K562 (cell line): ENCODE results near the gene NUBP2. TPM values are rescaled to one million over a fixed set of nuclear protein-coding genes. Genes with fewer than 3 reads are reported as not detected.
A peak's percentile ranks its signal among the peaks of the same experiment; 100 is the strongest.

Experiments used
- CAMTA2 ChIP-seq: fragments of 250-450 bp; sonication (Bioruptor Pico); conservative IDR thresholded peaks from 2 replicates; pipeline ENCODE4 v1.5.1; 2022
- HDAC3 ChIP-seq: fragments of 450-650 bp; IDR thresholded peaks from 2 replicates; pipeline ENCODE4 v1.6.1; 2018; ENCODE audit warnings: borderline replicate concordance, mild to moderate bottlenecking, moderate library complexity; ENCODE audit not compliant: partially characterized antibody
- KDM5B ChIP-seq: fragments of 200-600 bp; sonication (generic); IDR thresholded peaks from 2 replicates; pipeline ENCODE4 v1.6.1; 2012; ENCODE audit warnings: low read depth, mild to moderate bottlenecking, moderate library complexity, low read length, control low read depth, inconsistent platforms; ENCODE audit not compliant: insufficient replicate concordance
- RAD51 ChIP-seq: fragments of 450-650 bp; IDR thresholded peaks from 2 replicates; pipeline ENCODE4 v1.7.1; 2016; ENCODE audit warnings: low read depth, mild to moderate bottlenecking, borderline replicate concordance
- RBM14 ChIP-seq: fragments of 200-400 bp; formaldehyde crosslinking; IDR thresholded peaks from 2 replicates; pipeline ENCODE4 v1.6.1; 2018; ENCODE audit warnings: low read depth, mild to moderate bottlenecking, low read length, moderate library complexity, borderline replicate concordance; ENCODE audit not compliant: insufficient read depth
- RBM22 ChIP-seq: fragments of 200-400 bp; formaldehyde crosslinking; IDR thresholded peaks from 2 replicates; pipeline ENCODE4 v1.6.1; 2018; ENCODE audit warnings: low read length, low read depth; ENCODE audit not compliant: poor library complexity, severe bottlenecking
- SMARCE1 ChIP-seq: fragments of 450-650 bp; IDR thresholded peaks from 2 replicates; pipeline ENCODE4 v1.7.1; 2016; ENCODE audit warnings: mild to moderate bottlenecking
- SP1 ChIP-seq: sonication (generic); formaldehyde crosslinking; IDR thresholded peaks from 2 replicates; pipeline ENCODE4 v1.8.1; 2022; ENCODE audit warnings: mild to moderate bottlenecking, missing genetic modification reagents
- SUPT5H ChIP-seq: fragments of 450-650 bp; IDR thresholded peaks from 2 replicates; pipeline ENCODE4 v1.6.1; 2016
- polyA plus RNA-seq, 8 experiments: library from polyadenylated mRNA; depleted of rRNA in 4 of 8; stranded (reverse) in 5 of 8; unstranded in 3 of 8; fragments of >200 nt; fragmentation: Nextera tagmentation in 2 of 8; fragmentation: Illumina TruSeq in 1 of 8; extraction: Ambion mirVana in 2 of 8; extraction: Trizol in 1 of 8; gene quantifications; 2 replicates each; pipeline versions ENCODE4 v1.2.1 to v1.2.3, GENCODE V29; 2011 to 2014; ENCODE audit warnings: inconsistent platforms in 1 of 8, missing spikeins in 1 of 8
- total RNA-seq, 7 experiments: library from RNA; depleted of rRNA in 6 of 7; stranded (reverse); fragments of >200 nt in 6 of 7; fragmentation: Illumina TruSeq in 2 of 7; extraction: Trizol in 2 of 7; gene quantifications; 2 replicates each; pipeline versions ENCODE4 v1.2.1 to v1.2.3, GENCODE V29; 2011 to 2021; ENCODE audit warnings: low replicate concordance in 1 of 7
- TF ChIP-seq, protein P1 (sequence below): fragments of 150-350 bp; IDR thresholded peaks from 2 replicates; pipeline ENCODE4 v1.6.1; 2014; ENCODE audit warnings: low read depth, mild to moderate bottlenecking, low read length, borderline replicate concordance
- TF ChIP-seq, protein P2 (sequence below), 2 experiments: IDR thresholded peaks; 2 replicates each; pipeline ENCODE4 v1.6.1; 2011; ENCODE audit warnings: borderline replicate concordance in 1 of 2, control low read depth in 1 of 2, low read depth in 1 of 2, low read length in 1 of 2, mild to moderate bottlenecking in 1 of 2, mixed read lengths in 1 of 2, moderate library complexity in 1 of 2; ENCODE audit not compliant: insufficient read depth in 1 of 2, insufficient read length in 1 of 2, poor library complexity in 1 of 2, severe bottlenecking in 1 of 2; ENCODE audit errors: extremely low read depth in 1 of 2
- TF ChIP-seq, protein P3 (sequence below): sonication (generic); IDR thresholded peaks from 2 replicates; pipeline ENCODE4 v1.6.1; 2016
- TF ChIP-seq, protein P4 (sequence below), 2 experiments: IDR thresholded peaks; 2 replicates each; pipeline ENCODE4 v1.6.1; 2012; ENCODE audit warnings: improper control_type of control experiment in 2 of 2, low read depth in 2 of 2, low read length in 2 of 2, borderline replicate concordance in 1 of 2

The NUBP2 gene
- total and polyA plus RNA-seq, 9 of the 15 experiments (the other 6 are each of a cell fraction or from before 2014, with no cell fraction given), result 1.8 to 115 (median 24.0) TPM

DNA sequence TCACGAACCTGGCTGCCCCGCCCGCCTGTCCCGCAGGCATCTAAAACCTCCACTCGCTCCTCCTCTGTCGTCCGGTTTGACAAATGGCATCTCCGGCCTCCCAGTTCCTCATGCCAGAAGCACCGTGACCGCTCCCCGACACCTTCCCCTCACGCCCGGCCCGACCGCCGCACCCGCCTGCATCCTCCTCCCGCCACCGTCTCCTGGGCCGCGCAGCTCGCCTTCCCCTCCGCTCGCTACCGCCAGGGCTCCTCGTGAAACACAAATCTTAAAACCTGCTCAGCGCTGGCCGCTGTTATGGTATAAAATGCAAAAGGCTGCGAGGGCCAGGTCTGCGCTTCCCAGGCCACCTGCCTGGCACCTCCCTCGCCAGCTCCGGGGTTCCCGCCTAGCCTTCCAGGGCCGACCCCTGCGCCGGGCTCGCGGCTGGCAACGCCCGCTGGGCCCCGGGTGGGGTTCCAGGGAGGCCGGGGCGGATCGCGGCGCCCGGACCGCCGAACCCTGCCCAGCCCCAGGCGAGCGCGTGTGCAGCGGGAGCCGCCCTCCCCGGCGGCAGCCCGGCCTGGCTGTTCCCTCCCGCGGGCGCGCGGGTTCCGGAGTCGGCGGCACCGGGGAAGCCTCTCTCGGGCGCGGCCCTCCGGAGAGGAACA, 877 bp upstream of the NUBP2 start (continued):
- TF ChIP-seq, protein P1, sequence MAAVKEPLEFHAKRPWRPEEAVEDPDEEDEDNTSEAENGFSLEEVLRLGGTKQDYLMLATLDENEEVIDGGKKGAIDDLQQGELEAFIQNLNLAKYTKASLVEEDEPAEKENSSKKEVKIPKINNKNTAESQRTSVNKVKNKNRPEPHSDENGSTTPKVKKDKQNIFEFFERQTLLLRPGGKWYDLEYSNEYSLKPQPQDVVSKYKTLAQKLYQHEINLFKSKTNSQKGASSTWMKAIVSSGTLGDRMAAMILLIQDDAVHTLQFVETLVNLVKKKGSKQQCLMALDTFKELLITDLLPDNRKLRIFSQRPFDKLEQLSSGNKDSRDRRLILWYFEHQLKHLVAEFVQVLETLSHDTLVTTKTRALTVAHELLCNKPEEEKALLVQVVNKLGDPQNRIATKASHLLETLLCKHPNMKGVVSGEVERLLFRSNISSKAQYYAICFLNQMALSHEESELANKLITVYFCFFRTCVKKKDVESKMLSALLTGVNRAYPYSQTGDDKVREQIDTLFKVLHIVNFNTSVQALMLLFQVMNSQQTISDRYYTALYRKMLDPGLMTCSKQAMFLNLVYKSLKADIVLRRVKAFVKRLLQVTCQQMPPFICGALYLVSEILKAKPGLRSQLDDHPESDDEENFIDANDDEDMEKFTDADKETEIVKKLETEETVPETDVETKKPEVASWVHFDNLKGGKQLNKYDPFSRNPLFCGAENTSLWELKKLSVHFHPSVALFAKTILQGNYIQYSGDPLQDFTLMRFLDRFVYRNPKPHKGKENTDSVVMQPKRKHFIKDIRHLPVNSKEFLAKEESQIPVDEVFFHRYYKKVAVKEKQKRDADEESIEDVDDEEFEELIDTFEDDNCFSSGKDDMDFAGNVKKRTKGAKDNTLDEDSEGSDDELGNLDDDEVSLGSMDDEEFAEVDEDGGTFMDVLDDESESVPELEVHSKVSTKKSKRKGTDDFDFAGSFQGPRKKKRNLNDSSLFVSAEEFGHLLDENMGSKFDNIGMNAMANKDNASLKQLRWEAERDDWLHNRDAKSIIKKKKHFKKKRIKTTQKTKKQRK, result no peak
- TF ChIP-seq RAD51, result no peak
- TF ChIP-seq, protein P2, sequence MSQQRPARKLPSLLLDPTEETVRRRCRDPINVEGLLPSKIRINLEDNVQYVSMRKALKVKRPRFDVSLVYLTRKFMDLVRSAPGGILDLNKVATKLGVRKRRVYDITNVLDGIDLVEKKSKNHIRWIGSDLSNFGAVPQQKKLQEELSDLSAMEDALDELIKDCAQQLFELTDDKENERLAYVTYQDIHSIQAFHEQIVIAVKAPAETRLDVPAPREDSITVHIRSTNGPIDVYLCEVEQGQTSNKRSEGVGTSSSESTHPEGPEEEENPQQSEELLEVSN (IDR thresholded peaks at IDR 0.05; ENCODE audit: borderline replicate concordance in 1 of 2, extremely low read depth in 1 of 2, insufficient read depth in 1 of 2, insufficient read length in 1 of 2, low read depth in 1 of 2, low read length in 1 of 2, poor library complexity in 1 of 2, severe bottlenecking in 1 of 2), result peak in 1 of 2 experiments; percentile 73
- 0 out of 2 replicates have a peak, but pooled peaks have one; percentile 41 for TF ChIP-seq RBM14
- no peak for TF ChIP-seq HDAC3
- TF ChIP-seq, protein P3, sequence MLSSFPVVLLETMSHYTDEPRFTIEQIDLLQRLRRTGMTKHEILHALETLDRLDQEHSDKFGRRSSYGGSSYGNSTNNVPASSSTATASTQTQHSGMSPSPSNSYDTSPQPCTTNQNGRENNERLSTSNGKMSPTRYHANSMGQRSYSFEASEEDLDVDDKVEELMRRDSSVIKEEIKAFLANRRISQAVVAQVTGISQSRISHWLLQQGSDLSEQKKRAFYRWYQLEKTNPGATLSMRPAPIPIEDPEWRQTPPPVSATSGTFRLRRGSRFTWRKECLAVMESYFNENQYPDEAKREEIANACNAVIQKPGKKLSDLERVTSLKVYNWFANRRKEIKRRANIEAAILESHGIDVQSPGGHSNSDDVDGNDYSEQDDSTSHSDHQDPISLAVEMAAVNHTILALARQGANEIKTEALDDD, result no peak
- peak; percentile 18 for TF ChIP-seq RBM22
- no peak for TF ChIP-seq SP1 (CRISPR knock-in tag)
- TF ChIP-seq SUPT5H, result peak; percentile 39; the same call in 1 of the 2 replicates
- TF ChIP-seq KDM5B, result no peak
- TF ChIP-seq CAMTA2 (CRISPR knock-in tag), result 0 out of 2 replicates have a peak, but pooled peaks have one; percentile 17
- TF ChIP-seq SMARCE1, result no peak
- TF ChIP-seq, protein P4, sequence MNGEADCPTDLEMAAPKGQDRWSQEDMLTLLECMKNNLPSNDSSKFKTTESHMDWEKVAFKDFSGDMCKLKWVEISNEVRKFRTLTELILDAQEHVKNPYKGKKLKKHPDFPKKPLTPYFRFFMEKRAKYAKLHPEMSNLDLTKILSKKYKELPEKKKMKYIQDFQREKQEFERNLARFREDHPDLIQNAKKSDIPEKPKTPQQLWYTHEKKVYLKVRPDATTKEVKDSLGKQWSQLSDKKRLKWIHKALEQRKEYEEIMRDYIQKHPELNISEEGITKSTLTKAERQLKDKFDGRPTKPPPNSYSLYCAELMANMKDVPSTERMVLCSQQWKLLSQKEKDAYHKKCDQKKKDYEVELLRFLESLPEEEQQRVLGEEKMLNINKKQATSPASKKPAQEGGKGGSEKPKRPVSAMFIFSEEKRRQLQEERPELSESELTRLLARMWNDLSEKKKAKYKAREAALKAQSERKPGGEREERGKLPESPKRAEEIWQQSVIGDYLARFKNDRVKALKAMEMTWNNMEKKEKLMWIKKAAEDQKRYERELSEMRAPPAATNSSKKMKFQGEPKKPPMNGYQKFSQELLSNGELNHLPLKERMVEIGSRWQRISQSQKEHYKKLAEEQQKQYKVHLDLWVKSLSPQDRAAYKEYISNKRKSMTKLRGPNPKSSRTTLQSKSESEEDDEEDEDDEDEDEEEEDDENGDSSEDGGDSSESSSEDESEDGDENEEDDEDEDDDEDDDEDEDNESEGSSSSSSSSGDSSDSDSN (IDR thresholded peaks at IDR 0.05; ENCODE audit: borderline replicate concordance in 1 of 2, low read depth in 2 of 2, low read length in 2 of 2), result 0 out of 4 replicates have a peak, but pooled peaks of 1 of the 2 experiments have one; percentile 33
- TF ChIP-seq, all 486 proteins: peak for 32
